Spleen (tissue), 13 donors: Measurements from ENCODE around the gene CUL9. TPM values are rescaled to one million over a fixed set of nuclear protein-coding genes. Genes with fewer than 3 reads are reported as not detected.
A peak's percentile ranks its signal among the peaks of the same experiment; 100 is the strongest.
"Not testable (repeated sequence)": the region's sequence is repeated elsewhere in the genome, so short reads cannot be mapped to it uniquely, and the experiment has no call there.

ENCODE experiments used
- DNase-seq: peaks from one replicate; pipeline ENCODE4 v3.0.0-alpha.2; 2020
- H3K27ac ChIP-seq, 8 donors: fragments of 200-600 bp; sonication (generic) in 7 of 8; 1 replicate in 4 of 8; 2 replicates in 4 of 8; pipeline versions ENCODE4 v1.5.0 to v1.8.0; 2016 to 2021; ENCODE audit warnings: inconsistent platforms in 4 of 8, mild to moderate bottlenecking in 4 of 8, moderate library complexity in 1 of 8
- H3K27me3 ChIP-seq, 7 donors: fragments of 200-600 bp; sonication (generic) in 6 of 7; replicated peaks in 1 of 7; 1 replicate in 4 of 7; 2 replicates in 3 of 7; pipeline versions ENCODE4 v1.5.0 to v1.8.0; 2016 to 2021; ENCODE audit warnings: inconsistent platforms in 3 of 7, mild to moderate bottlenecking in 1 of 7
- H3K36me3 ChIP-seq, 6 donors: fragments of 200-600 bp; sonication (generic) in 5 of 6; 1 replicate in 4 of 6; 2 replicates in 2 of 6; pipeline versions ENCODE4 v1.5.0 to v1.8.0; 2016 to 2021; ENCODE audit warnings: inconsistent platforms in 2 of 6
- H3K4me1 ChIP-seq, 6 donors: fragments of 200-600 bp; sonication (generic) in 5 of 6; 1 replicate in 3 of 6; 2 replicates in 3 of 6; pipeline versions ENCODE4 v1.5.0 to v1.8.0; 2016 to 2021; ENCODE audit warnings: inconsistent platforms in 3 of 6
- H3K4me3 ChIP-seq, 8 donors: fragments of 200-600 bp; sonication (generic) in 7 of 8; 1 replicate in 4 of 8; 2 replicates in 4 of 8; pipeline versions ENCODE4 v1.5.0 to v1.8.0; 2016 to 2021; ENCODE audit warnings: inconsistent platforms in 4 of 8, mild to moderate bottlenecking in 4 of 8, moderate library complexity in 2 of 8
- H3K9me3 ChIP-seq, 8 donors: fragments of 200-600 bp; sonication (generic) in 7 of 8; 1 replicate in 4 of 8; 2 replicates in 4 of 8; pipeline versions ENCODE4 v1.5.0 to v1.8.0; 2016 to 2021; ENCODE audit warnings: inconsistent platforms in 4 of 8
- CTCF ChIP-seq, 11 experiments: fragments of 200-600 bp in 7 of 11; fragments of 450-650 bp in 4 of 11; sonication (generic) in 4 of 11; IDR thresholded peaks in 8 of 11; conservative IDR thresholded peaks in 3 of 11; 1 replicate in 7 of 11; 2 replicates in 4 of 11; pipeline versions ENCODE4 v1.4.0 to v1.8.0; 2016 to 2021; ENCODE audit warnings: antibody characterized with exemption in 11 of 11, inconsistent platforms in 4 of 11, mild to moderate bottlenecking in 1 of 11
- POLR2A ChIP-seq, 3 donors: fragments of 450-650 bp; IDR thresholded peaks; one replicate each; pipeline ENCODE4 v1.5.1; 2017; ENCODE audit warnings: antibody characterized with exemption in 3 of 3, mild to moderate bottlenecking in 1 of 3
- POLR2AphosphoS5 ChIP-seq, 3 donors: sonication (generic); formaldehyde crosslinking; IDR thresholded peaks; one replicate each; pipeline ENCODE4 v1.5.1; 2017; ENCODE audit warnings: antibody characterized with exemption in 3 of 3
- WGBS, 5 donors: extraction: QIAGEN DNeasy Blood & Tissue Kit in 3 of 5; methylation state at CpG; one replicate each; pipeline versions ENCODE4 v1.1.5 to v1.1.7; 2013 to 2018; 5-methylcytosine and 5-hydroxymethylcytosine counted together
- intact Hi-C: fragments of 100-400 bp; cut with DNase I; formaldehyde crosslinking; loops from one replicate; pipeline ENCODE4 v1.15.0; 2023; ENCODE audit warnings: low total_unique reads
- long read RNA-seq, 2 donors: transcript quantifications; one replicate each; lab custom pipeline, GENCODE V29; 2026
- polyA plus RNA-seq, 3 donors: library from polyadenylated mRNA; stranded (reverse); fragments of 200-250 nt; gene quantifications; one replicate each; pipeline ENCODE4 v1.2.1, GENCODE V29; 2013
- total RNA-seq, 7 donors: library from RNA; depleted of rRNA in 3 of 7; stranded (reverse); fragments of >200 nt in 3 of 7; fragmentation: NEBNext Ultra II Directional in 4 of 7; extraction: Animal tissue kit (Norgen Biotek cat#: 25700) in 4 of 7; gene quantifications; one replicate each; pipeline versions ENCODE4 v1.1.0 to v1.2.1, GENCODE V29; 2016 to 2021
- donor health status: healthy with polysubstance abuse.
- donor health status: DM: no; HTN: no; CAD: no; lungs with moderate emphysema.
- donor health status: DM: no; HTN: no; CAD: no.
- donor health status: Bipolar disorder and iron deficiency.
- donor health status: healthy.
- donor health status: DM: no; HTN: no; CAD: no.
- donor health status: DM: yes; HTN: yes; CAD: no.

Gene CUL9
- total RNA-seq (10 to 100 TPM; 54.0 to 81.5 (median 68.5) TPM), polyA plus RNA-seq (100 to 1,000 TPM in 2 of 3 donors, 10 to 100 TPM in 1; 50.4 to 145 (median 113) TPM)
- long read RNA-seq, donor 1, partial matches to known transcripts, result 0 of 2 reads
- long read RNA-seq, donor 1, other reads (novel, unspliced or antisense), result 0 of 2 reads
- long read RNA-seq, donor 2, result 0 reads

GRCh38 chr6:43181942-43182860, at the start of gene CUL9:
Gene CUL9, plus strand, starts transcription at chr6:43182196. Its CDS starts 2,115 bp downstream, at chr6:43184311.
- intact Hi-C loops, result no loop called here
- H3K4me1 ChIP-seq, result peaks cover 21 to 61% (median 37%) of the 10 kb centered on the region in 6 donors
- TF ChIP-seq POLR2AphosphoS5 (IDR thresholded peaks at IDR 0.05) (peak; percentile 97 to 98 (median 97)), POLR2A (IDR thresholded peaks at IDR 0.05) (peak in 2 of 3 donors; percentile 26 to 38), CTCF (IDR thresholded peaks at IDR 0.05 in 8 of 11, conservative IDR thresholded peaks at IDR 0.05 in 3 of 11) (peak in 2 of 11 experiments; percentile 16 to 24)
- H3K36me3 ChIP-seq, result peaks cover 0 to 71% (median 54%) of the 10 kb centered on the region in 6 donors
- H3K27ac ChIP-seq, result peak within 1 kb of the TSS; percentile 57 to 90 (median 80)
- H3K27me3 ChIP-seq, result no peaks in the 10 kb centered on the region
- peak within 1 kb of the TSS; percentile 61 to 86 (median 80) for H3K4me3 ChIP-seq
- H3K9me3 ChIP-seq, result no peaks in the 10 kb centered on the region
- 1 to 2% (median 2%) methylated on average over 17 to 51 of the region's 51 CpGs for WGBS, 5 donors
- peak; percentile 98 for DNase-seq

- no peak for DNase-seq
- H3K9me3 ChIP-seq, result no peaks in the 10 kb centered on the region
- no peak overlapping the region for H3K27ac ChIP-seq
- H3K27me3 ChIP-seq, result no peaks in the 10 kb centered on the region
- H3K4me3 ChIP-seq, result no peak overlapping the region
- TF ChIP-seq POLR2AphosphoS5 (IDR thresholded peaks at IDR 0.05), result no peak
- TF ChIP-seq POLR2A (IDR thresholded peaks at IDR 0.05), result no peak
- WGBS, 5 donors, result 87 to 99% (median 94%) methylated on average over 3 of the region's 3 CpGs
- peaks cover 2 to 10% (median 3%) of the 10 kb centered on the region in 6 donors for H3K4me1 ChIP-seq
- intact Hi-C loops, result no loop called here
- peaks cover 0 to 6% (median 0%) of the 10 kb centered on the region in 6 donors for H3K36me3 ChIP-seq
These were observed 43.7 kb upstream of the CUL9 start for GRCh38 chr6:43138267-43138666.

GRCh38 chr6:43139973-43140372, 42.0 kb upstream of the CUL9 start:
- not testable (repeated sequence) for DNase-seq, H3K36me3 ChIP-seq, H3K4me3 ChIP-seq, H3K9me3 ChIP-seq, H3K27me3 ChIP-seq, H3K27ac ChIP-seq
- H3K4me1 ChIP-seq, result peaks cover 8 to 19% (median 10%) of the 10 kb centered on the region in 6 donors
- intact Hi-C loops, result loop anchor here (5.0 kb wide), 1 partner anchor 238 kb away; no protein-coding TSS in a partner anchor
- 85 to 93% (median 89%) methylated on average over 11 of the region's 11 CpGs for WGBS, 5 donors

- no peak for TF ChIP-seq POLR2A (IDR thresholded peaks at IDR 0.05)
- TF ChIP-seq CTCF (IDR thresholded peaks at IDR 0.05 in 8 of 11, conservative IDR thresholded peaks at IDR 0.05 in 3 of 11), result no peak
- WGBS, 5 donors, result 88 to 96% (median 92%) methylated on average over 16 of the region's 16 CpGs
- Histone ChIP-seq H3K27me3 (no peaks in the 10 kb centered on the region), H3K9me3 (no peaks in the 10 kb centered on the region), H3K27ac (peak overlapping the region in 1 of 8 donors; percentile 18), H3K4me3 (no peak overlapping the region), H3K36me3 (peaks cover 0 to 16% (median 0%) of the 10 kb centered on the region in 6 donors), H3K4me1 (peaks cover 8 to 19% (median 10%) of the 10 kb centered on the region in 6 donors)
- no peak for DNase-seq
- intact Hi-C loops, result loop anchor here (5.0 kb wide), 1 partner anchor 239 kb away; no protein-coding TSS in a partner anchor
These were observed 40.4 kb upstream of the CUL9 start for GRCh38 chr6:43141644-43142043.
